GM12873 (cell line): Measurements from ENCODE around the gene SLC1A7.

ENCODE experiments used
- TF ChIP-seq, protein P1 (sequence below): IDR thresholded peaks from 2 replicates; pipeline ENCODE4 v1.5.1; 2012; ENCODE audit warnings: low read depth, mild to moderate bottlenecking, moderate library complexity, low read length, control low read depth; ENCODE audit not compliant: insufficient read depth; ENCODE audit errors: missing control alignments

SLC1A7 gene

DNA sequence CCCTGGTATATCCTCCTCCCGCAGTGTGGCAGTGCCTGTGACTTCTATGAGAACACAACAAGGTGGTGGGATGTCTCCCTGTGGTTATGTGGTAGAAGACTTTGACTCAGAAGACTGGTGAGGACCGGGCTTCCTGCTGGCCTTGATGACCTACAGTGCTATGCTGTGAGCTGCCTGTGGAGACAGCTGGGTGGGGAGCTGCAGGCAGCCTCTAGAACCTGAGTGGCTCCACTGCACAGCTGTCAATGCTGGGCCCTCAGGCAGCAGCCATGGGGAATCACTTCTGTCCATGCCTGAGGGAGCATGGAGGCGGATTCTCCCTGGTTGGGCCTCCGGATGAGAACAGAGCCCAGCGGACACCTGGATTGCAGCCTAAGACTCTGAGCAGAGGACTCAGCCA lies 14.9 kb downstream of the SLC1A7 start:
- TF ChIP-seq, protein P1, sequence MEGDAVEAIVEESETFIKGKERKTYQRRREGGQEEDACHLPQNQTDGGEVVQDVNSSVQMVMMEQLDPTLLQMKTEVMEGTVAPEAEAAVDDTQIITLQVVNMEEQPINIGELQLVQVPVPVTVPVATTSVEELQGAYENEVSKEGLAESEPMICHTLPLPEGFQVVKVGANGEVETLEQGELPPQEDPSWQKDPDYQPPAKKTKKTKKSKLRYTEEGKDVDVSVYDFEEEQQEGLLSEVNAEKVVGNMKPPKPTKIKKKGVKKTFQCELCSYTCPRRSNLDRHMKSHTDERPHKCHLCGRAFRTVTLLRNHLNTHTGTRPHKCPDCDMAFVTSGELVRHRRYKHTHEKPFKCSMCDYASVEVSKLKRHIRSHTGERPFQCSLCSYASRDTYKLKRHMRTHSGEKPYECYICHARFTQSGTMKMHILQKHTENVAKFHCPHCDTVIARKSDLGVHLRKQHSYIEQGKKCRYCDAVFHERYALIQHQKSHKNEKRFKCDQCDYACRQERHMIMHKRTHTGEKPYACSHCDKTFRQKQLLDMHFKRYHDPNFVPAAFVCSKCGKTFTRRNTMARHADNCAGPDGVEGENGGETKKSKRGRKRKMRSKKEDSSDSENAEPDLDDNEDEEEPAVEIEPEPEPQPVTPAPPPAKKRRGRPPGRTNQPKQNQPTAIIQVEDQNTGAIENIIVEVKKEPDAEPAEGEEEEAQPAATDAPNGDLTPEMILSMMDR = no peak

DNA sequence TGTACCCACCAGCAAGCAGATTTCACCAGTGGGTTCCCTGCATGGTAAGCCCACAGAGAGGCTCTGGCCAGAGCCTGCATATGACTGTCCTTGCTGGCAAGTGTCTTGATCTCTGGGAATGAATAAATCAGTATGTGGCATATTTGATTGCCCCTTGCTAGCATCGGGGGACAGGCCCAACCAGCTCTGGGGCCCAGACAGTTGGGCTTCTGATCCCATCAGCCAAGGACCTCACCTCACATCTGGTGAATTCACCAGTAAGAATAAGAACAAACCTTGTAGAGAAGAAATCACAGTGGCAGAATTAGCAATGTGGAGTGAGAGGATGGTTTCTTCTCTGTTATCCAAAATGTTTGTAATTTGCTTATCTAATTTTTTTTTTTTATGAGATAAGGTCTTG lies 15.9 kb downstream of the SLC1A7 start:
- TF ChIP-seq, protein P1 = no peak

DNA sequence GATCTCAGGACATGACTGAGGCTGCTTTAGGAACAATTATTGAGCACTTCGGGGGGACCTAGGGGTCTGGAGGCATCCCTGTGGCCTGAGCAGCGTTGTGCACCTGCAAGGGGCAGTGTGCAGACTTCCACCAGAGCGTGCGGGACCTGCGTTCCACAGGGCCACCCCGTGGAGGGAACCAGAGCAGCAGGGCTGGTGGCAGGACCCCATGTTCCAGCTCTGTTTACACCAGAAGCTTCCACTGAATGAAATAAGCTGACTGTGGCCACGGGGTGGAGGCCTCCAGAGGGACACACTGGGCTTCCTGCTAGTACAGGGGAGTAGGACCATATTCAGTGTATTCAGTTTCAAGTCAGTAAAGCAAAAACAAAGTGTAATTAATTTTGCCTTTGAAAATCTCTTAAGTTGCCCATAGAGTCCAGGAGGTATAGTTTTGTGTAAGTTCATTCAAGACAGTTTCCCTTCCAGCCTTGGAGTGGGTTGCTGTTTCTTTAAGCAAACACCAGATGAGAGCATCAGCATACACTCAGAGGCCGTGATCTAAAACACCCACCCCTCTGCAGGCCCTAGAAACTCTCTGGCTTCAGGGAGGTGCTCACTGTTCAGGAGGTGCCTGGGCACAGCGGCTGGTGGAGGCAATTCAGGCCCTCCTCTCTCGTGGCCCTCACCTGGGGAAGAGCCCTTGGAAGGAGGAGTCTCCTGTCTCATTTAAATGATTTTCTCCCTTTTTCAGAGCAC lies 16.6 kb downstream of the SLC1A7 start:
- TF ChIP-seq, protein P1 = no peak

DNA sequence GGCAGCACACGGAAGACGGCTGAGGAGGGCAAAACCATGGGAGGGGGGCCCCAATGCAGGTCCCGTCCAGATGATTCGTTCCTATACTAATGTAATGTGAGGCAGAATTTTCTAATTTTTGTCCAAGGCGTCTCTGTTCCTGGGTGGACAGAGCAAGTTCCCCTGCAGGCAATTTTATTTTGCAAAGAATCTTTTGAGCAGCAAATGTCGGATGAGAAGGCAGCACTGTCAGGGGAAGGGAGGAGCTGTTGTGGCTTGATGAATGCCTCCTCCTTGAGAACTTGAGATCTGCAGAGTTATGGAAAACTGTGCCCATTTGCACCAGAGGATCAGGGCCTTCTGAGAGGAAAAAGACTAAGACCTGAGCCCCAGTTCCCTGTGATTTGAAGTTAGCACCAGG lies 17.3 kb downstream of the SLC1A7 start:
- TF ChIP-seq, protein P1 = no peak

DNA sequence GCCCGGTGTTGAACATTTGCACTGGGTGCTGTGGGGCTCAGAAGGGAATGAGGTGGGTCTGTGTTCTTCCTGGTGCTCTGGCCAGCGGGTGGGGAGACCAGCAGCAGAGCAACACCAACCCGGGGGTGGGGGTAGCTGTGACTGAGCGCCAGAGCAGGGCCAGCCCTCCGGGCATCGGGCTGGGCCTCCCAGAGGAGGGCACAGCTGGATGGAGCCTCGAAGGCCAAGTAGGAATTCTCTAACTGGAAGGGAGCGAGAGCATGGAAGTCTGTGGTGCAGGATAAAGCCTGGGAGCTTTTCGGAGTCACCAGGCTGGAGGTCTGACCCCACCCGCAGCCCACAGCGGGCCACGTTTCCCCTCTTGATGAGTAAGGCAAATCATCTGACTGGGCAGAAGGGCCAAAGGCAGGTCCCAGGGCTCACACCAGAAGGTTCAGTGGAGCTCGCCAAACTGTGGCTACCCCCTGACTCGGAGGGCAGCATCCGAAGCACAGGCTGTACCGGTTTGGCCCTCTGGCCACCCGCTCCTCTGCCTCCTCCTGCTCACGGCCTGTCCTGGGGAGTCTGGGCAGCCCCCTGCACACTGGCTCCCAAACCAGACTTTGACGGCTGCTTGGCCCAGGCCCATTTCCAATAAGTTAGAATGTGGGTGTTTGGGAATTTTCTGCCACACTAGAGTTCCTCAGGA lies 18.8 kb downstream of the SLC1A7 start:
- TF ChIP-seq, protein P1 = no peak

DNA sequence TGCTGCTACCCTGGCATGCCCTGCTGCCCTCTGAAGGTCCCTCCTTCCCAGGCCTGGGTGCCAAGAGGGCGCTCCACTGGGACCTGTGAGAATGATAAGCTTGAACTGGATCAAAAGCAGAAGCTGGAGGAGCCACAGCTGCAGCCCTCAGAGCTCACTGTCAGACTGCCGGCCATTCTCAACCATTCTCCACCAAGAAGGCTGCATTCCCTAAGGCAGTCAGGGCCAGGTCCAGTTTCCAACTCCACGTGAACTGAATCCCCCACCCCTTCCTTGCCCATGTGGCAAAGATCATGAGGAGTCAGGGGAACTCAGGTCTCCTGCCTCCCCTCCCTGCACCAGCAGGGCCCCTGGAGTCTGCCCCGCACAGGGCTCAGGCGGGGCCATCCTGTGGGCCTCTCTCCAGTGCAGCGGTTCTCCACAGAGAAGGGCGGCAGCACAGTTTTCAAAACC lies 19.5 kb downstream of the SLC1A7 start:
- TF ChIP-seq, protein P1 = no peak

DNA sequence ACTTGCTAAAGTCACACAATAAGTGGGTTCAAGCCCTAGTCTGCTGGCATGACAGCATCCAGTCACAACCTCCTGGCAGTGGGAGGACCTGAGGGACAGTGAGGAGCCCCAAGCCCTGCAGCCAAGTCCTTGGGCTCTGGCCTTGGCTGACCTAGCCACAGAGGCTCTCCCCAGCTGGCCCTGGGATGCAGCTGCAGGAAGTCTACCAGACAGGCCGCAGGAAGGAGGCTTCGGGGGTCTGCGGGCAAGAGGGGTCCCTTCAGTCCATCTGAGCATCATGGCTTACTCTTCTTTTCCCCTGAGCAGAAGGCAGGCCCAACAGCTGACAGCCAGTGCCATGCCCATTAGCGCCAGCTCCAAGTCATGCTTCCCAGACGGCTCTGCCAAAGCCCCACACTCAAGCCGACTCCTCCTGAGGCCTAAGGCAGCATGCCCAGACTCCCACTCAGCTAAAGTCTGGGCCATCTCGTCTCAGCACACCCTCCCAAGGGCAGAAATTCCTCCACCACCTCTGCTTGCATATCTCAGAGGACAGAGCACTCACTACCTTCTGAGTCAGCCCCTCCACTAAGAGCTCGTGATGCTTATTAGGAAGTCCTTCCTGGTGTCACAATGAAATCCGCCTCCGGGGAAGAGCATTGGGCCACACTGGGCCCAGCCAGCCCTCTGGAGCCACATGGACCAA lies 20.1 kb downstream of the SLC1A7 start:
- TF ChIP-seq, protein P1 = no peak
